ENCODE results near the gene NNAT. TPM values are rescaled to one million over a fixed set of nuclear protein-coding genes. Genes with fewer than 3 reads are reported as not detected.

NNAT gene
- total RNA-seq, 1 donor from 2014 or later: not detected

Other genes starting within 250 kb of the NNAT start
- gene MANBAL, start 231.6 kb upstream of the NNAT start, total RNA-seq: 12.8 and 14.2 TPM in 2 replicates
- gene SRC, start 175.1 kb upstream of the NNAT start, total RNA-seq: 3.5 and 6.4 TPM in 2 replicates
- gene BLCAP, start 6.6 kb downstream of the NNAT start, total RNA-seq: 24.2 and 26.3 TPM in 2 replicates
- 100 and 108 TPM in 2 replicates for gene CTNNBL1, start 172.8 kb downstream of the NNAT start, total RNA-seq